BJ (cell line): Measurements from ENCODE around the gene PCED1B. TPM values are rescaled to one million over a fixed set of nuclear protein-coding genes. Genes with fewer than 3 reads are reported as not detected.
"Not testable (repeated sequence)": the region's sequence is repeated elsewhere in the genome, so short reads cannot be mapped to it uniquely, and the experiment has no call there.

ENCODE experiments used
- CTCF ChIA-PET: fragments of 350-600 bp; formaldehyde crosslinking; extraction: SDS; loops from one replicate; lab custom pipeline; 2021; ENCODE audit warnings: antibody characterized with exemption, inconsistent platforms; lab: Yijun Ruan, JAX
- POLR2A ChIA-PET: fragments of 300-600 bp; sonication (Branson Sonifier 250); formaldehyde crosslinking; extraction: SDS; loops from one replicate; lab custom pipeline; 2021; ENCODE audit warnings: antibody characterized with exemption; lab: Charles Lee
- DNase-seq: peaks from one replicate; pipeline ENCODE4 v3.0.0-alpha.2; 2011; ENCODE audit warnings: low read depth
- H3K27me3 ChIP-seq: 2 replicates; pipeline ENCODE4 v1.6.0; 2011; ENCODE audit warnings: low read length; ENCODE audit not compliant: control insufficient read depth, insufficient read depth
- H3K36me3 ChIP-seq: 2 replicates; pipeline ENCODE4 v1.5.1; 2011; ENCODE audit warnings: low read length; ENCODE audit not compliant: control insufficient read depth, insufficient read depth
- H3K4me3 ChIP-seq: 2 replicates; pipeline ENCODE4 v1.5.1; 2011; ENCODE audit warnings: low read depth, mild to moderate bottlenecking, control low read depth, low read length
- CTCF ChIP-seq: IDR thresholded peaks from 2 replicates; pipeline ENCODE4 v1.5.1; 2011; ENCODE audit warnings: low read depth, mild to moderate bottlenecking, control low read depth, inconsistent platforms, low read length, moderate library complexity; ENCODE audit not compliant: insufficient read depth
- polyA plus RNA-seq: library from polyadenylated mRNA; depleted of rRNA; stranded (reverse); fragments of >200 nt; gene quantifications from 2 replicates; pipeline ENCODE4 v1.2.3, GENCODE V29; 2011

The PCED1B gene
- polyA plus RNA-seq, 1 experiment = 7.8 TPM

- CTCF ChIA-PET = interaction anchor here (0.8 to 1.0 kb wide), 3 partner anchors 9 to 12 kb away, joined by 3 read pairs; no protein-coding TSS in a partner anchor
Measured at GRCh38 chr12:47214001-47214619, 134.7 kb downstream of the PCED1B start.

GRCh38 chr12:47214771-47215170 lies 135.3 kb downstream of the PCED1B start:
- Histone ChIP-seq H3K36me3 (no peaks in the 10 kb centered on the region), H3K27me3 (no peaks in the 10 kb centered on the region), H3K4me3 (no peak overlapping the region)
- DNase-seq = no peak
- POLR2A ChIA-PET = no interaction called here
- TF ChIP-seq CTCF = no peak
- CTCF ChIA-PET = interaction anchor here (0.8 kb wide), 1 partner anchor 12 kb away, joined by 3 read pairs; no protein-coding TSS in a partner anchor

More at GRCh38 chr12:47214001-47214619, 134.7 kb downstream of the PCED1B start:
- POLR2A ChIA-PET = no interaction called here
- H3K4me3 ChIP-seq = no peak overlapping the region
- no peak for DNase-seq
- TF ChIP-seq CTCF = no peak
- no peaks in the 10 kb centered on the region for H3K36me3 ChIP-seq
- no peaks in the 10 kb centered on the region for H3K27me3 ChIP-seq

GRCh38 chr12:47216150-47216677 lies 136.8 kb downstream of the PCED1B start:
- ChIA-PET CTCF (no interaction called here), POLR2A (no interaction called here)
- Histone ChIP-seq H3K36me3 (no peaks in the 10 kb centered on the region), H3K27me3 (no peaks in the 10 kb centered on the region), H3K4me3 (no peak overlapping the region)
- DNase-seq = no peak
- TF ChIP-seq CTCF = no peak

- POLR2A ChIA-PET, H3K36me3 ChIP-seq, DNase-seq, H3K27me3 ChIP-seq, H3K4me3 ChIP-seq: not testable (repeated sequence)
- CTCF ChIA-PET = interaction anchor here (1.0 kb wide), 1 partner anchor 10 kb away, joined by 3 read pairs; no protein-coding TSS in a partner anchor
Measured at GRCh38 chr12:47217595-47217869, 138.1 kb downstream of the PCED1B start.

GRCh38 chr12:47218191-47218654 lies 138.8 kb downstream of the PCED1B start:
- no peak for DNase-seq
- Histone ChIP-seq H3K27me3 (no peaks in the 10 kb centered on the region), H3K4me3 (no peak overlapping the region), H3K36me3 (no peaks in the 10 kb centered on the region)
- ChIA-PET POLR2A (interaction anchor here (0.6 kb wide), 1 partner anchor 69 kb away, joined by 6 read pairs; no protein-coding TSS in a partner anchor), CTCF (interaction anchor here (1.0 to 1.7 kb wide), 2 partner anchors 11 to 13 kb away, joined by 3 to 6 read pairs; no protein-coding TSS in a partner anchor)
- TF ChIP-seq CTCF = no peak

- POLR2A ChIA-PET = no interaction called here
- no peaks in the 10 kb centered on the region for H3K27me3 ChIP-seq
- H3K36me3 ChIP-seq = no peaks in the 10 kb centered on the region
- CTCF ChIA-PET = interaction anchor here (1.7 kb wide), 1 partner anchor 12 kb away, joined by 6 read pairs; no protein-coding TSS in a partner anchor
- no peak for DNase-seq
- TF ChIP-seq CTCF = no peak
- no peak overlapping the region for H3K4me3 ChIP-seq
Measured at GRCh38 chr12:47219243-47219642, 139.8 kb downstream of the PCED1B start.
